Lung (tissue), 12 donors: ENCODE measurements around the gene HNF1A. TPM values are rescaled to one million over a fixed set of nuclear protein-coding genes. Genes with fewer than 3 reads are reported as not detected.

Experiments used
- ATAC-seq: fragments of 200-7000 bp; cut with Tn5 transposase; one replicate; pipeline ENCODE4 v1.9.1; 2020; ENCODE audit warnings: moderate number of reproducible peaks; ENCODE audit not compliant: insufficient read depth, low FRiP score
- DNase-seq, 3 donors: peaks; one replicate each; pipeline ENCODE4 v3.0.0-alpha.2; 2013 to 2017
- H3K27ac ChIP-seq, 2 donors: one replicate each; pipeline ENCODE4 v1.5.1; 2013; ENCODE audit warnings: mild to moderate bottlenecking in 2 of 2, moderate library complexity in 2 of 2, control low read depth in 1 of 2, inconsistent platforms in 1 of 2, low read depth in 1 of 2, low read length in 1 of 2
- H3K27me3 ChIP-seq, 3 donors: one replicate each; pipeline ENCODE4 v1.5.1; 2013; ENCODE audit warnings: low read length in 2 of 3; ENCODE audit not compliant: control insufficient read depth in 3 of 3, insufficient read depth in 3 of 3
- H3K36me3 ChIP-seq, 4 donors: one replicate each; pipeline ENCODE4 v1.5.1; 2013; ENCODE audit warnings: low read length in 4 of 4, mild to moderate bottlenecking in 1 of 4, moderate library complexity in 1 of 4; ENCODE audit not compliant: control insufficient read depth in 4 of 4, insufficient read depth in 4 of 4
- H3K4me1 ChIP-seq, 5 donors: one replicate each; pipeline ENCODE4 v1.5.1; 2013; ENCODE audit warnings: low read length in 5 of 5, mild to moderate bottlenecking in 2 of 5, moderate library complexity in 1 of 5; ENCODE audit not compliant: control insufficient read depth in 5 of 5, insufficient read depth in 5 of 5
- H3K4me3 ChIP-seq: one replicate; pipeline ENCODE4 v1.5.1; 2013; ENCODE audit warnings: mild to moderate bottlenecking, control low read depth, moderate library complexity
- H3K9ac ChIP-seq, 2 donors: one replicate each; pipeline ENCODE4 v1.5.1; 2013; ENCODE audit warnings: low read length in 2 of 2, control low read depth in 1 of 2; ENCODE audit not compliant: insufficient read depth in 1 of 2
- H3K9me3 ChIP-seq, 4 donors: one replicate each; pipeline ENCODE4 v1.5.1; 2013; ENCODE audit warnings: low read length in 3 of 4, mild to moderate bottlenecking in 1 of 4, moderate library complexity in 1 of 4; ENCODE audit not compliant: control insufficient read depth in 4 of 4, insufficient read depth in 3 of 4
- WGBS, 2 donors: extraction: QIAGEN DNeasy Blood & Tissue Kit; methylation state at CpG; one replicate each; pipeline ENCODE4 v1.1.7; 2013; 5-methylcytosine and 5-hydroxymethylcytosine counted together
- polyA plus RNA-seq, 2 donors: library from polyadenylated mRNA; stranded (reverse); fragments of 200-250 nt; gene quantifications; one replicate each; pipeline ENCODE4 v1.2.1, GENCODE V29; 2013
- total RNA-seq, 2 donors: library from RNA; depleted of rRNA in 1 of 2; stranded (reverse); fragments of >200 nt in 1 of 2; gene quantifications; one replicate each; pipeline ENCODE4 v1.2.1, GENCODE V29; 2014 to 2021
- TF ChIP-seq, protein P1 (sequence below): IDR thresholded peaks from 2 replicates; pipeline ENCODE4 v1.5.1; 2012; ENCODE audit warnings: mild to moderate bottlenecking; ENCODE audit errors: control extremely low read depth, extremely low read depth
- donor health status: control.
- donor health status: control.
- donor health status: Bipolar disorder and iron deficiency.
- donor health status: healthy.
- donor health status: DM: yes; HTN: yes; CAD: no.

Gene HNF1A
- total and polyA plus RNA-seq, 4 donors: 0.06 to 0.52 (median 0.27) TPM

DNA sequence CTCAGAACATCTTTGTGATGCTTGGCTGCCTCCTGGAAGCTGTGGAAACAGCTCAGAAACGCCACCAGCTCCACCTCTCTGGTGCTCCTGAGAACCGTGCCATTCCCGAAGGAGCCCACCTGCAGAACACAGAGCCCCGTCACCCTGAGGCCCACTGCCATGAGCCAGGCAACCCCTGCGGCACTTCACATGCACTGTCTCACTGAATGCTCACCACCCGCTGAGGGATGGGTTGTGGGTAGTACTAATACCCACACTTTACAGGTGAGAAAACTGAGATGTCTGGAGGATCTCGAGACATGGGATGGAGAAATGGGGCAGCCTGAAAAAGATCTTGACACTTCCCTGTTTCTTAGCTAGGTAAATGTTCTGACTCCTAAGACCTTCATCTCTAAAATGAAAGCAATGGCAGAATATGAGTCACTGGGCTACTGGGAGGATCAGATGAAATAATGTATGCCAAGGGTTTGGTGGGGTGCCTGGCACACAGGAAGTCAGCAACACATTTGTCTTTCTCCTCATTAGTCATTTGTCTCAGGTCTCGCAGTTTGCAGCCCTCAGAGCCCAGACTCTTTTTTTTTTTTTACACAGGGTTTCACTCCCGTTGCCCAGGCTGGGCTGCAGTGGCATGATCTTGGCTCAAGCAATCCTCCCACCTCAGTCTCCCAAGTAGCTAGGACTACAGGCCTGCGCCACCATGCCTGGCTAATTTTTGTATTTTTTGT lies 55.4 kb downstream of the HNF1A start:
- no peak for DNase-seq
- WGBS, 2 donors: 84% methylated on average over 10 of the region's 10 CpGs
- TF ChIP-seq, protein P1, sequence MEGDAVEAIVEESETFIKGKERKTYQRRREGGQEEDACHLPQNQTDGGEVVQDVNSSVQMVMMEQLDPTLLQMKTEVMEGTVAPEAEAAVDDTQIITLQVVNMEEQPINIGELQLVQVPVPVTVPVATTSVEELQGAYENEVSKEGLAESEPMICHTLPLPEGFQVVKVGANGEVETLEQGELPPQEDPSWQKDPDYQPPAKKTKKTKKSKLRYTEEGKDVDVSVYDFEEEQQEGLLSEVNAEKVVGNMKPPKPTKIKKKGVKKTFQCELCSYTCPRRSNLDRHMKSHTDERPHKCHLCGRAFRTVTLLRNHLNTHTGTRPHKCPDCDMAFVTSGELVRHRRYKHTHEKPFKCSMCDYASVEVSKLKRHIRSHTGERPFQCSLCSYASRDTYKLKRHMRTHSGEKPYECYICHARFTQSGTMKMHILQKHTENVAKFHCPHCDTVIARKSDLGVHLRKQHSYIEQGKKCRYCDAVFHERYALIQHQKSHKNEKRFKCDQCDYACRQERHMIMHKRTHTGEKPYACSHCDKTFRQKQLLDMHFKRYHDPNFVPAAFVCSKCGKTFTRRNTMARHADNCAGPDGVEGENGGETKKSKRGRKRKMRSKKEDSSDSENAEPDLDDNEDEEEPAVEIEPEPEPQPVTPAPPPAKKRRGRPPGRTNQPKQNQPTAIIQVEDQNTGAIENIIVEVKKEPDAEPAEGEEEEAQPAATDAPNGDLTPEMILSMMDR: no peak
- Histone ChIP-seq H3K9ac (no peak overlapping the region), H3K4me1 (peaks cover 0 to 11% (median 0%) of the 10 kb centered on the region in 5 donors), H3K27ac (no peak overlapping the region), H3K36me3 (peaks cover 0 to 2% (median 0%) of the 10 kb centered on the region in 4 donors), H3K4me3 (no peak overlapping the region), H3K9me3 (no peaks in the 10 kb centered on the region), H3K27me3 (no peaks in the 10 kb centered on the region)
- peak; percentile 8 for ATAC-seq

DNA sequence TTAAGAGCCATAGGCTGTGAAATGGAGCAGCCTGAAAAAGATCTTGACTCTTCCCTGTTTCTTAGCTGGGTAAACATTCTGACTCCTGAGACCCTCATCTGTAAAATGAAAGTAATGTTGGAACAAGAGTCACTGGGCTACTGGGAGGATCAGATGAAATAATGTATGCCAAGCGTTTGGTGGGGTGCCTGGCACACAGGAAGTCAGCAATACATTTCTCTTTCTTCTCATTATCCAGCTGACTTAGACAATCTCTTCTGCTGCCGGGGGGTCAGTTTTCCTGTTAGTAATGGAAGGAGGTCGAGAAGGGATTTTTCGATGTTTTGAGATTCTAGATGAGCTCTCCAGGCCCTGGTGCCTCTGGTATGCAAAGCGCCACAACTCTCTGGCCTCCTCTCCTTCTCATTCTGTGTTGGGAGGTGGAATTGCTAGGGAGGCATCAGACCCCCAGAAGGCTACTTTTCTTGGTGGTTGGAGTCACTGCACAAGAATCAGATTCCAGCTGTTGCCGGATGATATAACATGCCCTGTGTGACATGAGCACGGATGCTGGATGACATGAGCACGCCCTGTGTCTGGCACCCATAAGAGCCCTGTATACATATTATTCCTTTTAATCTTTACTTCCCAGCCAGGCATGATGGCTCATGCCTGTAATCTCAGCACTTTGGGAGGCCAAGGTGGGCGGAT lies 56.4 kb downstream of the HNF1A start:
- H3K36me3 ChIP-seq: peaks cover 0 to 2% (median 0%) of the 10 kb centered on the region in 4 donors
- DNase-seq (no peak), ATAC-seq (no peak)
- WGBS, 2 donors: 84 to 90% methylated on average over 9 of the region's 9 CpGs
- H3K27ac ChIP-seq: no peak overlapping the region
- no peaks in the 10 kb centered on the region for H3K9me3 ChIP-seq
- H3K4me1 ChIP-seq: peaks cover 0 to 13% (median 0%) of the 10 kb centered on the region in 5 donors
- no peak overlapping the region for H3K4me3 ChIP-seq
- no peaks in the 10 kb centered on the region for H3K27me3 ChIP-seq
- no peak overlapping the region for H3K9ac ChIP-seq
- TF ChIP-seq, protein P1: no peak

DNA sequence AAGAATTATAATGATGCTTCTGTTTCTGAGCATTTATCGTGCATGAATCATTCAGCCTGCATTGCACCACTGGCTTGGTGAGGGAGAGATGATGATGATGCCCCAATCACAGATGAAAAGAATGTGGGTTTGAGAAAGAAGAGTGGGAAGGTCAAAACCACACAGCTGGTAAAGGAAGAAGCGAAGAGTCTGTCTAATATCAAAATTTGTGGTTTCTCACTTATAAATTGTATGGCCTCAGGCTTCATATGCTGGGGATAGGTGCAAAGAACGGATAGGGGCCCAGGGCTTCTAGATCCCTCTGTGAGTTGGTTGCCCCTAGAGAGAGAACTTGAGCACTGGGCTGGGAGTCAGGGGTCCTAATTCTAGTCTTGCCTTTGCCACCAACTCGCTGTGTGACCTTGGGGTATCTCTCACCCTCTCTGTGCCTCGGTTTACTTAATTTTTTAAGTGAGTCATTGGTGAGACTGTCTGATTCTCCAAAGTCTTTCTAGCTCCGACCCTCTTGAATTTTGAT lies 58.5 kb downstream of the HNF1A start:
- H3K27ac ChIP-seq: no peak overlapping the region
- DNase-seq (no peak), ATAC-seq (no peak)
- no peaks in the 10 kb centered on the region for H3K27me3 ChIP-seq
- H3K9me3 ChIP-seq: no peaks in the 10 kb centered on the region
- H3K4me3 ChIP-seq: no peak overlapping the region
- no peaks in the 10 kb centered on the region for H3K36me3 ChIP-seq
- 73 to 76% methylated on average over 6 of the region's 6 CpGs for WGBS, 2 donors
- peaks cover 0 to 13% (median 0%) of the 10 kb centered on the region in 5 donors for H3K4me1 ChIP-seq
- TF ChIP-seq, protein P1: no peak
- H3K9ac ChIP-seq: no peak overlapping the region
